Sigmoid colon (tissue), 7 donors: ENCODE measurements around the gene IFNAR1. TPM values are rescaled to one million over a fixed set of nuclear protein-coding genes. Genes with fewer than 3 reads are reported as not detected.
A peak's percentile ranks its signal among the peaks of the same experiment; 100 is the strongest.

ENCODE experiments used
- DNase-seq: peaks from one replicate; pipeline ENCODE4 v3.0.0-alpha.2; 2019
- H3K27ac ChIP-seq, 4 donors: fragments of 200-600 bp; sonication (generic); one replicate each; pipeline ENCODE4 v1.5.1; 2016 to 2019; ENCODE audit warnings: mild to moderate bottlenecking in 1 of 4
- H3K27me3 ChIP-seq, 3 donors: fragments of 200-600 bp; sonication (generic); one replicate each; pipeline ENCODE4 v1.5.1; 2019; ENCODE audit warnings: mild to moderate bottlenecking in 1 of 3
- H3K36me3 ChIP-seq, 4 donors: fragments of 200-600 bp; sonication (generic); one replicate each; pipeline ENCODE4 v1.5.1; 2016 to 2019
- H3K4me1 ChIP-seq, 4 donors: fragments of 200-600 bp; sonication (generic); one replicate each; pipeline ENCODE4 v1.5.1; 2017 to 2019
- H3K4me3 ChIP-seq, 4 donors: fragments of 200-600 bp; sonication (generic); one replicate each; pipeline ENCODE4 v1.5.1; 2017 to 2019; ENCODE audit warnings: mild to moderate bottlenecking in 2 of 4, moderate library complexity in 1 of 4
- H3K9me3 ChIP-seq, 4 donors: fragments of 200-600 bp in 3 of 4; sonication (generic) in 3 of 4; one replicate each; pipeline versions ENCODE4 v1.5.1 to v1.6.1; 2013 to 2019
- CTCF ChIP-seq, 4 experiments: fragments of 450-650 bp in 3 of 4; fragments of 200-600 bp in 1 of 4; IDR thresholded peaks; one replicate each; pipeline ENCODE4 v1.5.1; 2016 to 2019; ENCODE audit warnings: antibody characterized with exemption in 4 of 4, mild to moderate bottlenecking in 3 of 4, moderate library complexity in 2 of 4
- EP300 ChIP-seq, 4 donors: sonication (generic); formaldehyde crosslinking; IDR thresholded peaks; one replicate each; pipeline ENCODE4 v1.6.1; 2017; ENCODE audit warnings: antibody characterized with exemption in 4 of 4
- POLR2A ChIP-seq, 2 donors: fragments of 450-650 bp; IDR thresholded peaks; one replicate each; pipeline ENCODE4 v1.6.1; 2016; ENCODE audit warnings: antibody characterized with exemption in 2 of 2, mild to moderate bottlenecking in 2 of 2, moderate library complexity in 2 of 2
- POLR2AphosphoS5 ChIP-seq, 4 donors: sonication (generic); formaldehyde crosslinking; IDR thresholded peaks; one replicate each; pipeline ENCODE4 v1.6.1; 2017; ENCODE audit warnings: antibody characterized with exemption in 4 of 4
- WGBS, 2 donors: extraction: QIAGEN DNeasy Blood & Tissue Kit; methylation state at CpG; one replicate each; pipeline ENCODE4 v1.1.7; 2013; 5-methylcytosine and 5-hydroxymethylcytosine counted together
- intact Hi-C: fragments of 100-400 bp; cut with DNase I; formaldehyde crosslinking; loops from one replicate; pipeline ENCODE4 v1.15.1; 2023
- polyA plus RNA-seq, 3 donors: library from polyadenylated mRNA; stranded (reverse); fragments of 200-250 nt; gene quantifications; one replicate each; pipeline ENCODE4 v1.2.3, GENCODE V29; 2013
- total RNA-seq, 4 donors: library from RNA; depleted of rRNA; stranded (reverse); fragments of >200 nt; gene quantifications; one replicate each; pipeline ENCODE4 v1.1.0, GENCODE V29; 2016
- donor health status: healthy with polysubstance abuse.
- donor health status: Bipolar disorder and iron deficiency.
- donor health status: healthy.

Gene IFNAR1
- total and polyA plus RNA-seq, 7 donors = 6.6 to 32.6 (median 25.5) TPM

GRCh38 chr21:33300701-33301631 lies 23.8 kb upstream of the IFNAR1 start:
- no peak for TF ChIP-seq POLR2AphosphoS5 (IDR thresholded peaks at IDR 0.05)
- no peak overlapping the region for H3K4me3 ChIP-seq
- 40 to 42% methylated on average over 10 of the region's 10 CpGs for WGBS, 2 donors

GRCh38 chr21:33301632-33302002 lies 23.2 kb upstream of the IFNAR1 start:
- Histone ChIP-seq H3K4me1 (peaks cover 0 to 14% (median 2%) of the 10 kb centered on the region in 4 donors), H3K27me3 (no peaks in the 10 kb centered on the region), H3K27ac (peak overlapping the region; percentile 7 to 52 (median 37)), H3K9me3 (no peaks in the 10 kb centered on the region), H3K36me3 (peaks cover 0 to 7% (median under 1%) of the 10 kb centered on the region in 4 donors), H3K4me3 (no peak overlapping the region)
- no peak for TF ChIP-seq POLR2A (IDR thresholded peaks at IDR 0.05)
- TF ChIP-seq POLR2AphosphoS5 (IDR thresholded peaks at IDR 0.05) = no peak
- no peak for TF ChIP-seq CTCF (IDR thresholded peaks at IDR 0.05)
- TF ChIP-seq EP300 (IDR thresholded peaks at IDR 0.05) = no peak
- WGBS, 2 donors = 78 to 83% methylated on average over 2 of the region's 2 CpGs
- intact Hi-C loops = no loop called here
- no peak for DNase-seq

More at GRCh38 chr21:33300701-33301631, 23.8 kb upstream of the IFNAR1 start:
- no peak for DNase-seq
- peaks cover 0 to 14% (median 2%) of the 10 kb centered on the region in 4 donors for H3K4me1 ChIP-seq
- no peaks in the 10 kb centered on the region for H3K27me3 ChIP-seq
- intact Hi-C loops = no loop called here
- peaks cover 4 to 14% (median 6%) of the 10 kb centered on the region in 4 donors for H3K36me3 ChIP-seq
- no peaks in the 10 kb centered on the region for H3K9me3 ChIP-seq
- H3K27ac ChIP-seq = peak overlapping the region; percentile 20 to 52 (median 37)

GRCh38 chr21:33302055-33302454 lies 22.7 kb upstream of the IFNAR1 start:
- Histone ChIP-seq H3K27me3 (no peaks in the 10 kb centered on the region), H3K4me3 (no peak overlapping the region), H3K27ac (peak overlapping the region; percentile 7 to 52 (median 37)), H3K36me3 (peaks cover 0 to 3% (median 0%) of the 10 kb centered on the region in 4 donors), H3K4me1 (peaks cover 0 to 14% (median 2%) of the 10 kb centered on the region in 4 donors), H3K9me3 (no peaks in the 10 kb centered on the region)
- no peak for DNase-seq
- TF ChIP-seq POLR2A (IDR thresholded peaks at IDR 0.05) (no peak), CTCF (IDR thresholded peaks at IDR 0.05) (no peak), POLR2AphosphoS5 (IDR thresholded peaks at IDR 0.05) (no peak), EP300 (IDR thresholded peaks at IDR 0.05) (no peak)
- intact Hi-C loops = no loop called here
- 86 to 92% methylated on average over 7 of the region's 7 CpGs for WGBS, 2 donors

GRCh38 chr21:33302796-33303195 lies 22.0 kb upstream of the IFNAR1 start:
- H3K27me3 ChIP-seq = no peaks in the 10 kb centered on the region
- no peak overlapping the region for H3K4me3 ChIP-seq
- no peak for DNase-seq
- H3K9me3 ChIP-seq = no peaks in the 10 kb centered on the region
- H3K27ac ChIP-seq = no peak overlapping the region
- H3K4me1 ChIP-seq = peaks cover 0 to 14% (median 2%) of the 10 kb centered on the region in 4 donors
- no peaks in the 10 kb centered on the region for H3K36me3 ChIP-seq
- no peak for TF ChIP-seq EP300 (IDR thresholded peaks at IDR 0.05)
- no peak for TF ChIP-seq POLR2AphosphoS5 (IDR thresholded peaks at IDR 0.05)
- no peak for TF ChIP-seq POLR2A (IDR thresholded peaks at IDR 0.05)
- TF ChIP-seq CTCF (IDR thresholded peaks at IDR 0.05) = no peak
- intact Hi-C loops = no loop called here
- WGBS, 2 donors = 85 to 92% methylated on average over 7 of the region's 7 CpGs

- intact Hi-C loops = no loop called here
- no peak for TF ChIP-seq CTCF (IDR thresholded peaks at IDR 0.05)
- no peak for TF ChIP-seq POLR2AphosphoS5 (IDR thresholded peaks at IDR 0.05)
- TF ChIP-seq POLR2A (IDR thresholded peaks at IDR 0.05) = no peak
- no peak for TF ChIP-seq EP300 (IDR thresholded peaks at IDR 0.05)
These were observed 19.5 kb upstream of the IFNAR1 start for GRCh38 chr21:33305344-33305671.

More at GRCh38 chr21:33305344-33305671, 19.5 kb upstream of the IFNAR1 start:
- Histone ChIP-seq H3K9me3 (peaks cover 0 to 3% (median 0%) of the 10 kb centered on the region in 4 donors), H3K4me3 (no peak overlapping the region), H3K27me3 (no peaks in the 10 kb centered on the region), H3K4me1 (peaks cover 0 to 14% (median 2%) of the 10 kb centered on the region in 4 donors), H3K27ac (no peak overlapping the region), H3K36me3 (no peaks in the 10 kb centered on the region)
- WGBS, 2 donors = 96 to 97% methylated on average over 4 of the region's 4 CpGs
- no peak for DNase-seq
